Calu3 (cell line): Measurements from ENCODE around the gene CCDC87. TPM values are rescaled to one million over a fixed set of nuclear protein-coding genes. Genes with fewer than 3 reads are reported as not detected.

Source experiments
- BruUV-seq: library from RNA; stranded (reverse); fragments of 400-500 nt; replicated peaks from 2 replicates; lab custom pipeline; 2021; lab: Mats Ljungman, UMichigan
- CTCF ChIA-PET: fragments of 300-600 bp; sonication (Branson Sonifier 250); formaldehyde crosslinking; loops from one replicate; lab custom pipeline; 2022; ENCODE audit warnings: antibody characterized with exemption; lab: Charles Lee
- DNase-seq: peaks from one replicate; pipeline ENCODE4 v3.0.0; 2022
- H3K27ac Mint-ChIP-seq: one replicate; pipeline ENCODE4 v1.8.0; 2022; ENCODE audit warnings: mixed read lengths; ENCODE audit not compliant: unreplicated experiment
- H3K27me3 Mint-ChIP-seq: one replicate; pipeline ENCODE4 v1.8.0; 2022; ENCODE audit warnings: mixed read lengths; ENCODE audit not compliant: unreplicated experiment
- H3K36me3 Mint-ChIP-seq: one replicate; pipeline ENCODE4 v1.8.0; 2022; ENCODE audit warnings: mild to moderate bottlenecking, moderate library complexity, mixed read lengths; ENCODE audit not compliant: insufficient read depth, unreplicated experiment
- H3K4me1 Mint-ChIP-seq: one replicate; pipeline ENCODE4 v1.8.0; 2022; ENCODE audit warnings: mild to moderate bottlenecking, low read depth, mixed read lengths; ENCODE audit not compliant: unreplicated experiment
- H3K4me3 Mint-ChIP-seq: one replicate; pipeline ENCODE4 v1.8.0; 2022; ENCODE audit warnings: mild to moderate bottlenecking, low read depth, moderate library complexity, mixed read lengths; ENCODE audit not compliant: unreplicated experiment
- H3K9me3 Mint-ChIP-seq: one replicate; pipeline ENCODE4 v1.8.0; 2022; ENCODE audit warnings: low read depth, mixed read lengths; ENCODE audit not compliant: unreplicated experiment
- CTCF ChIP-seq: fragments of 200-600 bp; IDR thresholded peaks from one replicate; pipeline ENCODE4 v1.8.0; 2022; ENCODE audit warnings: antibody characterized with exemption; ENCODE audit not compliant: unreplicated experiment
- intact Hi-C: fragments of 100-400 bp; cut with micrococcal nuclease; formaldehyde crosslinking; loops from one replicate; pipeline ENCODE4 v1.10.0; 2022; ENCODE audit not compliant: unreplicated experiment
- total RNA-seq: library from RNA; stranded (reverse); gene quantifications from 2 replicates; pipeline ENCODE4 v1.2.3, GENCODE V29; 2022

The CCDC87 gene
- total RNA-seq, 1 experiment from 2014 or later, result 1.0 TPM

GRCh38 chr11:66604155-66604554 lies 11.3 kb upstream of the CCDC87 start:
- no peak for TF ChIP-seq CTCF
- no peak for DNase-seq
- no peak overlapping the region for H3K4me3 Mint-ChIP-seq
- no peaks in the 10 kb centered on the region for H3K9me3 Mint-ChIP-seq
- intact Hi-C loops, result no loop called here
- H3K27me3 Mint-ChIP-seq, result no peaks in the 10 kb centered on the region
- H3K27ac Mint-ChIP-seq, result no peak overlapping the region
- no peaks in the 10 kb centered on the region for H3K36me3 Mint-ChIP-seq
- BruUV-seq, result no TSS peak
- H3K4me1 Mint-ChIP-seq, result no peaks in the 10 kb centered on the region
- CTCF ChIA-PET, result interaction anchor here (0.6 kb wide), 1 partner anchor 262 kb away, joined by 3 read pairs; no protein-coding TSS in a partner anchor

- intact Hi-C loops, result no loop called here
- H3K9me3 Mint-ChIP-seq, result no peaks in the 10 kb centered on the region
- no peaks in the 10 kb centered on the region for H3K36me3 Mint-ChIP-seq
- H3K4me1 Mint-ChIP-seq, result no peaks in the 10 kb centered on the region
- H3K4me3 Mint-ChIP-seq, result no peak overlapping the region
- H3K27me3 Mint-ChIP-seq, result no peaks in the 10 kb centered on the region
- TF ChIP-seq CTCF, result no peak
- CTCF ChIA-PET, result no interaction called here
- DNase-seq, result no peak
- no TSS peak for BruUV-seq
- H3K27ac Mint-ChIP-seq, result no peak overlapping the region
Measured at GRCh38 chr11:66603072-66603471, 10.2 kb upstream of the CCDC87 start.

GRCh38 chr11:66600631-66601233 lies 7.9 kb upstream of the CCDC87 start:
- no peak overlapping the region for H3K27ac Mint-ChIP-seq

GRCh38 chr11:66600219-66600618 lies 7.4 kb upstream of the CCDC87 start:
- no TSS peak for BruUV-seq
- H3K4me1 Mint-ChIP-seq, result no peaks in the 10 kb centered on the region
- H3K27me3 Mint-ChIP-seq, result no peaks in the 10 kb centered on the region
- no peak overlapping the region for H3K4me3 Mint-ChIP-seq
- TF ChIP-seq CTCF, result no peak
- DNase-seq, result no peak
- intact Hi-C loops, result no loop called here
- H3K9me3 Mint-ChIP-seq, result no peaks in the 10 kb centered on the region
- H3K36me3 Mint-ChIP-seq, result no peaks in the 10 kb centered on the region
- H3K27ac Mint-ChIP-seq, result no peak overlapping the region
- CTCF ChIA-PET, result no interaction called here

More at GRCh38 chr11:66600631-66601233, 7.9 kb upstream of the CCDC87 start:
- Mint-ChIP-seq H3K4me1 (no peaks in the 10 kb centered on the region), H3K27me3 (no peaks in the 10 kb centered on the region), H3K9me3 (no peaks in the 10 kb centered on the region), H3K36me3 (no peaks in the 10 kb centered on the region), H3K4me3 (no peak overlapping the region)
- CTCF ChIA-PET, result no interaction called here
- no peak for TF ChIP-seq CTCF
- DNase-seq, result no peak
- no TSS peak for BruUV-seq
- intact Hi-C loops, result no loop called here
